HL-60/S4 treated with phorbol 12-myristate 13-acetate at 8.2 ng/mL for 4 days and 3 days (cell line): ENCODE measurements around the gene VPS54.
"Not testable (repeated sequence)": the region's sequence is repeated elsewhere in the genome, so short reads cannot be mapped to it uniquely, and the experiment has no call there.

ENCODE experiments used
- in situ Hi-C: fragments of 300-500 bp; cut with MboI; formaldehyde crosslinking; loops from 2 replicates; pipeline ENCODE4 v1.15.0; 2022; ENCODE audit warnings: low sequenced_read_pairs

The VPS54 gene

DNA sequence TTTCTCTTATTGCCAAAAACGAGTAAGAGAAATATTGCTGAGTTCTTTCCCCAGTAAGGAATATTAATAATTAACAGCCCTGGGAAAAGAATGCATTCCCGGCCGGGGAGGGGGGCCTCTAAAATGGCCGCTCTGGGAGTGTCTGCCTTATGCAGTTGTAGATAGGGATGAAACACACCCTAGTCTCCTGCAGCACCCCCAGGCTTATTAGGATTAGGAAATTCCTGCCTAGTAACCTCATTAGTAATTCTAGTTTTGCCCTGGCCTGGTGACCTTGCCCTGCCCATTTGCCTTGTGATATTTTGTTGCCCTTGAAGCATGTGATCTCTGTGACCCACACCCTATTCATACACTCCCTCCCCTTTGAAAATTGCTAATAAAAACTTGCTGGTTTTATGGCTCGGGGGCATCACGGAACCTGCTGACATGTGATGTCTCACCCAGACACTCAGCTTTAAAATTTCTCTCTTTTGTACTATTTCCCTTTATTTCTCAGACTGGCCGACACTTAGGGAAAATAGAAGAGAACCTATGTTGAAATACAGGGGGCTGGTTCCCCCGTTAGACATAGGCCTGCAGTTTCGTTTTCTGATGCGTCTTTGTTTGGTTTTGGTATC lies 22.5 kb downstream of the VPS54 start:
- in situ Hi-C loops: not testable (repeated sequence)

DNA sequence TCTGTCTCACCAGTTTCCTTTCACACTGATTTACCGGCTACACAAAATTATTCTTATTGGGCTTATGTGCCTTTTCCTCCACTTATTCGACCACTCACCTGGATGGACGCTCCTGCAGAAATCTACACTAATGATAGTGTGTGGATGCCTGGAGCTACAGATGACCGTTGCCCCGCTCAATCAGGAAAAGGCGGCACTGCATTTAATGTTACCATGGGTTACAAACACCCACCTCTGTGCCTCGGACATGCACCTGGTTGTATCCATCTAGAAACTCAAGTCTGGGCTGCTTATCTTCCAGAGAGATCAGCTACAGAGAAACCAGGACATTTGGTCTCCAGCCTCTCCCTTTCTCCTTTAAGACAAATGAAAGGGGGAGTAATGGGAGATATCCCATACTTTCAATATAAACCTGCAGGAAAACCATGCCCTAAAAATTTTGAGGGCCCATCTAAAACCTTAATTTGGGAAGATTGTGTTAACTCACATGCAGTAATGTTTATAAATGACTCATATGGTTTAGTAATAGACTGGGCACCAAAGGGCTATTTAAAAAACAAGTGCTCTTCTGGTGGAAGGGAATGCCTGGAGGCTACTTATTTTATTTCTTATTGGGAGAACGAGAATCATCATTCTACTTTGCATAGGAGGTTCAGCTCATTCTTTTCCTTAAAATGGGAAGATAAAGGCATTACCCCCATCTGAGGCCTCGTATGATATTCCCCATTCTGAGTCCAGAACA lies 24.7 kb downstream of the VPS54 start:
- in situ Hi-C loops: not testable (repeated sequence)

DNA sequence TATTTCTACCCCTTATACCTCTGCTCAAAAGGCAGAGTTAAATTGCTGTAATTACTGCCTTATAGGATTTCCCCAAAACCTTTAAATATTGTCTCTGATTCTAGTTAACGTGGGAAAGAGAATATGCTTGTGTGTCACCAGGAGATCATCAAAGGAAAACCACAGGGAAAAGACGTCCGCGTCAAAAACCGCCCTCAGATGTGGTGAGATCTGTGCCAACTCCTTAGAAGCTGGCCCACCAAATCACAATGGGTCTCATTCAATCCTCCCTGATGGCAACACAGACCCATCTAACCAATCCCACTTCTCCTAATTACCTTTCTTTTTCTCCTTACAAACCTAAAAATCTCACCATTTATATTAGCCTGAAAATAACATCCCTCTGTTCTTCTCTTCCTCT lies 25.4 kb downstream of the VPS54 start:
- in situ Hi-C loops: no loop called here

DNA sequence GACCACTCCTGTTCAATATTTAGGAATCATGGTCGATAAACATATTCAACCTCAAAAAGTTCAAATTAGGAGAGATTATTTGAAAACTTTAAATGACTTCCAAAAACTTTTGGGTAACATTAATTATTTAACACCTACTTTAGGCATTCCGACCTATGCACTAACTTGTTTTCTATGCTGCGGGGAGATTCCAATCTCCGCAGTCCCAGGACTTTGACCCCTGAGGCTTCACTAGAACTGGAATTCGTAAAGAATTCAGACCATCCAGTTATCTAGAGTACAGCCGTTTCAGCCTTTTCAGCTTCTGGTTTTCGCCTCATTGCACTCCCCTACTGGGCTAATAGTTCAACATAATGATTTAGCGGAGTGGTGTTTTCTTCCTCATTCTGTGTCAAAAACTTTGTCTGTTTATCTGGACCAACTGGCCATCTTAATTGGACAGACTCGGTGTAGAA lies 26.1 kb downstream of the VPS54 start:
- in situ Hi-C loops: not testable (repeated sequence)

DNA sequence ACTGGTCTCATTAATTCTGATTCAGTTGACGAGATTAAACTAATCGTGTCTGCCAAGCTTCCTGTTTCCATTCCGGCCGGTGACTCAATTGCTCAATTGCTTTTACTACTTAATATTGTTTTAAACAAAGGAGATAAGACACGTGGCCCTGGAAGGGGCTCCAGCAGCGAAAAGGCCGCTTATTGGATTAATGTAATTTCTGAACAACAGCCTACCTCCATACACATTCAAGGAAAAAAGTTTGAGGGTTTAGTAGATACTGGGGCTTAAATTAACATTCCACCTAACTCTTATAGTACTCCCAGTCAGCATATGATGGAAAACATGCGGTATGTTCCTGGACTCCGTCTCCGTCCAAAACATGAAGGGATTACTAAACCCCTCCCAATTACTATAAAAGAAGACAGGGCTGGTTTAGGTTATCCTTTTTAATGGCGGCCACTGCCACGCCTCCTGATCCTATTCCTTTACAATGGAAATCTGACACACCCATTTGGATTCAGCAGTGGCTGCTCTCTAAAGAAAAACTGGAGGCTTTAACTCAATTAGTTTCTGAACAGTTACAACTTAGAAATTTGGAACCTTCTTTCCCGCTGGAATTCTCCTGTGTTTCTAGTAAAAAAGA lies 27.1 kb downstream of the VPS54 start:
- in situ Hi-C loops: no loop called here

DNA sequence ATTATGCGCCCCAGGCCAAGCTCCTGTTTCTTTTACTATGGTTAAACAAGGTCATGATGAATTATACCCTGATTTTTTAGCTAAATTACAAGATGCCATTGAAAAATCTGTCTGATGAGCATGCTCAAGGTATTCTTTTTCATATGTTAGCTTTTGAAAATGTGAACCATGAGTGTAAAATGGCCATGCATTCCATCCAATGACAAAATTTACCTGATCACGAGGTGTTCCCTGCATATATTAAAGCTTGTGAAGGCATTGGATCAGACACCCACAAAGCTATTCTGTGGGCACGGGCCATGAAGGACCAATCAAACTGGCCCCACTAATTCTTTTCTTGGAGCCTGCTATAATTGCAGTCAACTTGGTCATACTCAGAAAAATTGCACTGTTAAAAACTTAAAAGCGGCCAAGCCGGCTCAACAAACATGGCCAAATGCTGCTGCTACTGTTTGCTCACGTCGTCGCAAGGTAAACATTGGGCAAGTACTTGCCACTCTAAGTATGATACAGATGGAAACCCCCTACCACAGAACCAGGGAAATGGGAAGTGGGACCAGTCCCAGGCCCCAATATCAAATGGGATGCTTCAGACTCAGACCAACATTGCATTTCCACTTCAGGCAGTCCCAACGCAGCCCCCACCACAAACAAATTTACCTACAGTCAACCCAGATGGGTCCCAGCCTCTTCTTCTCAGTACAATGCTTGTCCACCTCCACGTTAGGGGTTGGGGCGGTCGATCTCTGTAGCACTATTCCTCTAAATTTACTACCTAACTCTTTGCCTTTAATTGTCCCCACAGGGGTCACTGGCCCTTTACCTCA lies 27.8 kb downstream of the VPS54 start:
- in situ Hi-C loops: not testable (repeated sequence)

DNA sequence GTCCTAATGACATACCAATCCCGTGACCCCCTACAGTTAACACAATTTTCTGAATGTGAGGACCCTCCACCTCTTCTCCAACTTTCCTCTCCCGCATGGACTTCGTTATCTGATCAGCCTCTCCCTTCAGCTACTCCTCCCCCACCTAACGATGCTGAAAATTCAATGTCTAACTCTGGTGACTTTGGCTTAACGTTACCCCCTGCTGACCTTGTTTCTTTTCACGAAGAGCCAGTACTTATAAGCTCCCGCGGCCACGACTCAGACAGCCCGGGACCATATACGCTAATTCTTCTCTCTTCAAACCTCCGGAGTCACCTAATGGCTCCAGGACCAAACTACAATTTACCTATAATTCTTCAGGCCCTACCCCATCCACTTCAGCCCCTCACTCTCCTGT lies 29.2 kb downstream of the VPS54 start:
- in situ Hi-C loops: no loop called here

DNA sequence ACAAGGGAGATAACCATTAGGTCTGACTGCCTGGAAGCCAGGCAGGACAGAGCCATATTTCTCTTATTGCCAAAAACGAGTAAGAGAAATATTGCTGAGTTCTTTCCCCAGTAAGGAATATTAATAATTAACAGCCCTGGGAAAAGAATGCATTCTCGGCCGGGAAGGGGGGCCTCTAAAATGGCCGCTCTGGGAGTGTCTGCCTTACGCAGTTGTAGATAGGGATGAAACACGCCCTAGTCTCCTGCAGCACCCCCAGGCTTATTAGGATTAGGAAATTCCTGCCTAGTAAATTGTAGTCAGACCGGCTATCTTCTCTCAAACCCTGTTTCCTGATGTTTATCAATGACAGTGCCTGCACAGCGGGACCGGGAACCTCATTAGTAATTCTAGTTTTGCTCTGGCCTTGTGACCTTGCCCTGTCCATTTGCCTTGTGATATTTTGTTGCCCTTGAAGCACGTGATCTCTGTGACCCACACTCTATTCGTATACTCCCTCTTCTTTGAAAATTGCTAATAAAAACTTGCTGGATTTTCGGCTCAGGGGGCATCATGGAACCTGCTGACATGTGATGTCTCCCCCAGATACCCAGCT lies 30.3 kb downstream of the VPS54 start:
- in situ Hi-C loops: not testable (repeated sequence)

DNA sequence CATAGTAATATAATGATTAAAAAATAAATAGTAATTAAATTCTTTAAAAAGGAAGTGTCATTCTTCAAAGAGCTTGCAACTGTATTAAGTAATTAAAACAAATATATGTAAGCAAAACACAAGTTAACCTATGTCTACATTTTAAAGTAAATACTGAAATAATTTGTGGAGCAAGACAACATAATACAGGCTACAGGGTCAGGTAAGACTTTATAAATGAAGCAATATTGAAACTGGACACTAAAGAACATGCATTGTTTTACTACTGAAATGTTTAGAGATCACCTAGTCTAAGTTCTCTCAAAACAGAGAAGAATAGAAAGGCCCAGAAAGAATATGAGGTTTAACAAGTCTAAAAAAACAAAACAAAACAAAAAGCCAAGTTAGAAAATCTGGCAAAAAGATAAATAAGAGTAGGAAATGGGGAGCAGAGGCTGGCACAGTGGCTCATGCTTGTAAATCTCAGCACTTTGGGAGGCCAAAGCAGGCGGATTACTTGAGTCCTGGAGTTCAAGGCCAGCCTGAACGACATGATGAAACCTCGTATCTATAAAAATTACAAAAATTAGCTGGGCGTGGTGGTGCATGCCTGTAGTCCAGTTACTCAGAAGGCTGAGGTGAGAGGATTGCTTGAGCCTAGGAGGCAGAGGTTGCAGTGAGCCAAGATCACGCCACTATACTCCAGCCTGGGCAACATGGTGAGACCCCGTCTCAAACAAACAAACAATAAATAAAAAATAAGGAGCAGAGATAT lies 34.4 kb downstream of the VPS54 start:
- in situ Hi-C loops: no loop called here

DNA sequence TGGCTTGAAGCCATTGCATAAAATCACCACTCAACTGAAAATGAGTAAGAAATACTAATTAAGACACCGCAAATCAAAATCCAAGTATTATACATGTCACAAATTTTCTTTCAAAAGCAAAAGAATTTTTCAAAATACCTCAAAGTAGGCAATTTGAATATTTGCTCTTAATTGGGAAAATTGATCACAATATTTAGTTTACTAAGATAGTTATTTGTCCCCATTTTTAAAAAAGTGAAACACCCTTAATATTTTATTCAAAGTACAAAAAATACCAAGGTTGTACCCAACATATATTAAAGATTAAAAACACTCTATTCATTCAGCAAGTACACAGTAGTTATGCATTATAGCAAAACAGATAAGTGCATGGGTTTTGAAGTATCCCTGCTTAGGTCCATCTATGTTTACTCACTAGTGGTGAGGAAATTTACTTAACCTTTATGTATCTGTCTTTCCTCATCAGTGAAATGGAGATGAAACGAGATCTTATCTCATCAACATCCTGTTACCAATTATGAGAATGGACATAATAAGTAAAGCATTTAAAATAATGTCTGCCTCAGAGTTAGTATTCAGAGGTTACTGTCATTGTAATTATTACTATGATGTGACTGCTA lies 35.1 kb downstream of the VPS54 start:
- in situ Hi-C loops: no loop called here

DNA sequence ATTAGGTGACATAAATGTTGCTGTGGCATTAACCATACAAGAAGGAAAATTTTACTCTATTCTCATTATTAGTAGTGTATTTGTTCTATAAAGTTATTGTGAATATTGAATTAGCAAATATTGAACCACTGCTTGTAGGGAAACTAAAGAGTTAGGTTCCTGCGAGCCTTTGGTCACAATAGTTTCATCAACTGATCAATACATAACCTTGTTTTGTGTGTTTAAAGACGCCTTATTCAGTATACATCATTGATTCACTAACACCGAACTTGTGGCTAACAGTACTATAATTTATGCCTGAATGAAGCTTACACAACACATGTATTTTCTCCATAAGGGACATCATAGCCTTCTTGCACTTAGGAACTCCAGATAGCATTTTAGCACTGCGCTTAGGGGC lies 36.9 kb downstream of the VPS54 start:
- in situ Hi-C loops: no loop called here

DNA sequence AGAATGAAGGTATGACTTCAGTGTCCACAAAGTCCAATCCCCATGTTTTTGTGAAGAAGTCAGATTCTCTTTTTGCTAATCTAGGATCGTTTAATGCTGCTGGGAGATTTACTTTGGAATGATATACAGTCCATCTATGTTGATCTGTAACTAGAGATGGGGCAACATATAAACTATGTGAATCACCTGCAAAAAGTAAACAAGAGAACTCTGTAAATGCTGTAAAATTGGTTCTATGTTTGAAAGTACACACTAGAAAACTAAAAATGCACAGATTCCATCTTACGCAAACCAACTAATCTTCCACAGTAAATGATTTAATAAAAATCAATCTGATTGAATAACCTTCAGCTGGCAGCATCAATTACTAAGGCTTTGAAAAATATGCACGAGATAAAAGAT lies 37.5 kb downstream of the VPS54 start:
- in situ Hi-C loops: no loop called here

DNA sequence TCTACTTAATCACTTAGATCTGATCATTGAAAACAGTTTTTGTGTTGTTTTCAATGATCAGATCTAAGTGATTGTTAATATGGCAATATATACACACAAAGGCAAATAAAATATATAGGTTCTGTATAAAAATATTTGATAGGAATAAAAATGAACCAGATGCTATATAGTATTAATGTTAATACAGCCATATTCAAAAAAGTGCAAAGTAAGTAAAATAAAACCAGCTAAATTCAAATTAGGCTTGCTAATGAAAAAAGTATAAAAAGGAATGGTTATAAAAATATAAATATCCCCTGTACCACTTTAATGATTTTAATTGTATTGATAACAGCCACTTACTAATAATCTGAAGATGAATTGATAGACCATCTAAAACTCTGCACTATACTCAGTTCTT lies 38.4 kb downstream of the VPS54 start:
- in situ Hi-C loops: no loop called here

DNA sequence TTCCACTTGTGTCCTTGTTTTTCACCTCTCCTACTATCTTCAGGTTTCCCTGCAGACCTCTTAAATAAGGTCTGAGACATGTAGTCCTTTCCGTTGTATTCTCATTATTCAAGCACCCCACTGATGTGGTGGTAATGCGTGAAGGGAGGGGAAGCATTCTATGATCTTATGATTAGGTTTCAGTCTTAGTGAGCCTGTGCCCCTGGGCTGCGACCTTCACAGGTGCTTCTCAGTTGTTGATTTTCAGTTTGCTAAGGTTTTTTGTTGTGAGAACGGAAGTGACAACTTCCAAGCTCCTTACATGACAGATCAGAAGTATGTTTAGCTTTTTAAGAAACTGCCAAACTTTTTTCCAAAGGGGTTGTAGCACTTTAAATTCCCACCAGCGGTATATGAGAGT lies 41.3 kb downstream of the VPS54 start:
- in situ Hi-C loops: no loop called here

DNA sequence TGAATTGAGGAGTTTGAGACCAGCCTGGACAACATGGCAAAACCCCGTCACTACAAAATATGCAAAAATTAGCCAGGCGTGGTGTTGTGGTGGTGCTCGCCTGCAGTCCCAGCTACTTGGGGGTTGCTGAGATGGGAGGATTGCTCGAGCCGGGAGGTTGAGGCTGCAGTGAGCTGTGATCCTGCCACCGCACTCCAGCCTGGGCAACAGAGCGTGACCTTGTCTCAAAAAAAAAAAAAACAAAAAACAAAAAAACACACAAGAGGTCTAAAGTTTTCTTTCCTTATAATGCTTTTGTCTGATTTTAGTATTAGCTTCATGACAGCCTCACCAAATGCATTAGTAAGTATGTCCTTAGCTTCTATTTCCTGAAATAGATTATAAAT lies 43.1 kb downstream of the VPS54 start:
- in situ Hi-C loops: no loop called here

DNA sequence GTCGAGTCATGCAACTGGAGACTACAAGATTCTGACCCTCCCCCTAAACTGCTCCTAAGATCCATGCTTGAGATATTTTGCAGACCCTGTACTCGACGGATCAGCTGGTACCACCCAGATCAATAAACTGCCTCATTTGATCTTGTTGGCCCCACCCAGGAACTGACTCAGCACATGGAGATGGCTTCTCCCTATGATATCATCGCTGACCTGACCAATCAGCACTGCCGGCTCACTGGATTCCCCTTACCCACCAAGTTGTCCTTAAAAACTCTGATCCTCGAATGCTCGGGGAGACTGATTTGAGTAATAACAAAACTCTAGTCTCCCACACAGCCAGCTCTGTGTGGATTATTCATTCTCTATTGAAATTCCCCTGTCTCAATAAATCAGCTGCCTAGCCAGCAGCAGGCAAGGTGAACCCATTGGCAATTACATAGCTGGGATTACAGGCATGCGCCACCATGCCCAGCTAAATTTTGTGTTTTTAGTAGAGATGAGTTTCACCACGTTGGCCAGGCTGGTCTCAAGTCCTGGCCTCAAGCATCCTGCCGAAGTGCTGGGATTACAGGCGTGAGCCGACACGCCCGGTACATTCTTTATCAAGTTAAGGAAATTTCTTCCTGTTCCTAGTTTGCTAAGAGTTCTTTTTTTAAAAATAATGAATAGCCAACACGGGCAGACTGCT lies 43.6 kb downstream of the VPS54 start:
- in situ Hi-C loops: no loop called here

DNA sequence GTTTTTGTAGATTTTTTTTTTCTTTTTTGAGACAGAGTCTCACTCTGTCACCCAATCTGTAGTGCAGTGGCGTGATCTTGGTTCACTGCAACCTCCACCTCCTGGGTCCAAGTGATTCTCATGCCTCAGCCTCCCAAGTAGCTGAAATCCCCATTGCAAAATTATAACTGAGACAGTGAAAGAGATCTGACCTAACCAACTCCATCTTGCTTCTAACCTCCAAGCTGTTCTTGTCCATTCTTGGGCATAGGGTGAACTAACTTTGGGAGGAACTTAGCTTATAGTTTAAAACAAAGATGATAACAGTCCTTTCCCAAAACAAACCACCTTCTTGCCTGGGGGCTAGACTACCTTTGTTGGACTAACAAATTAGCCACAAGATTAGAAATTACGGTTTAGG lies 44.2 kb downstream of the VPS54 start:
- in situ Hi-C loops: not testable (repeated sequence)

DNA sequence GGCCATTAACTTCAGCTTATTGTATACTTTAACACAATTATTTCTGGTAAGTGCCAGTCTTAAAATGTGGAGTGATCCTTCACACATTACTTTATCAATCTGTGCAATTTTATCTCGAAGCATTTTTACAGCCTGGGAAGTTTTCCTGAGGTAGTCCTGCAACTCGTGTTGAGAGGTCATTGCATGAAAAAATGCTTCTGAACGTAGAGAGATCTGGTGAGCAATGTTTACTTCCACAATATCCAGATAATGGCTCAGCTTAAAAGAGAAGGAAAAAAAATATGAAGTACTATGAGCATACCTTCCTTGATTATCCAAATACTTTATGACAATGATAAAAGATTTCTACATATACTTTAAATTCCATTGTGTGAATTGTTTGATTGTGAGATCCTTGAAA lies 57.0 kb downstream of the VPS54 start:
- in situ Hi-C loops: no loop called here

DNA sequence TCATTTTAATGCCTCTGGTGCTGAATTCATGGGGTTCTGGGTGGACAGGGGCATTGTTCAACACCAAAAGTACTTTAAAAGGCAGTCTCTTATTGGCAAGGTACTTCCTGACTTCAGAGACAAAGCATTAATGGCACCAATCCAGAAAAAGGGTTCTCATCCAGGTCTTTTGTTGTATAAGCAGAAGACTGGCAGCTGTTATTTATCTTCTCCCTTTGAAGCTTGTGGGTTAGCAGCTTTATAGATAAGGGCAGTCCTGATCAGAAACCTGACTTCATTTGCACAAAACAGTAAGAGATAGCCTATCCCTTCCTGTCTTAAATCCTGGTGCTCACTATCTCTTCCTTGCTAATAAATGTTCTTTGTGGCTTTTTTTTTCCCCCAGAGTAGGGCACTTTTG lies 68.8 kb downstream of the VPS54 start:
- in situ Hi-C loops: no loop called here
